ENCODE results near the gene OBSCN. TPM values are rescaled to one million over a fixed set of nuclear protein-coding genes. Genes with fewer than 3 reads are reported as not detected.
A peak's percentile ranks its signal among the peaks of the same experiment; 100 is the strongest.

The OBSCN gene
- total and polyA plus RNA-seq, 2 donors (not counting 3 experiments of a cell fraction or from before 2014, with no cell fraction given): 1.5 to 2.9 TPM

GRCh38 chr1:228276174-228276831, 68.5 kb downstream of the OBSCN start:
- dilution Hi-C loops (cut with MboI; ENCODE audit: extremely low pct_ligation_motif_present, low sequenced_read_pairs) (no loop called here), intact Hi-C loops (cut with micrococcal nuclease) (loop anchor here (2.0 to 10.0 kb wide), 4 partner anchors 39 to 181 kb away; a partner anchor contains a TSS)
- no peaks in the 10 kb centered on the region for H3K27me3 ChIP-seq (ENCODE audit: control insufficient read depth in 2 of 2, insufficient read depth in 2 of 2, low read length in 2 of 2)
- no peak overlapping the region for H3K9ac ChIP-seq (replicated peaks; ENCODE audit: extremely low read depth, insufficient read depth, low read length)
- H4K20me1 ChIP-seq (replicated peaks; ENCODE audit: control insufficient read depth, extremely low read depth, insufficient read depth, low read length): no peaks in the 10 kb centered on the region
- H3K9me3 ChIP-seq (replicated peaks; ENCODE audit: control insufficient read depth, insufficient read depth, low read length): no peaks in the 10 kb centered on the region
- ChIA-PET POLR2A (no interaction called here), CTCF (interaction anchor here (1.0 to 1.9 kb wide), 7 partner anchors 15 to 277 kb away, joined by 3 to 6 read pairs (median 3); no protein-coding TSS in a partner anchor)
- H3K27ac ChIP-seq (ENCODE audit: insufficient read depth, low read depth, low read length): no peak overlapping the region
- H3K9me1 ChIP-seq (replicated peaks; ENCODE audit: control insufficient read depth, extremely low read depth, insufficient read depth, low read length): no peaks in the 10 kb centered on the region
- H3K4me1 ChIP-seq (ENCODE audit: control insufficient read depth, extremely low read depth, insufficient read depth, low read length): peaks cover 3% of the 10 kb centered on the region
- peaks cover 0 to 2% of the 10 kb centered on the region in 2 experiments for H3K36me3 ChIP-seq (ENCODE audit: control insufficient read depth in 2 of 2, extremely low read depth in 1 of 2, insufficient read depth in 2 of 2, low read length in 2 of 2)
- TF ChIP-seq GATA2 (IDR thresholded peaks at IDR 0.05; ENCODE audit: insufficient read depth, insufficient read length, low read depth, low read length): no peak
- no peak for TF ChIP-seq MYC (IDR thresholded peaks at IDR 0.05; ENCODE audit: low read depth, low read length)
- no peak for TF ChIP-seq POLR2AphosphoS5 (IDR thresholded peaks at IDR 0.05; ENCODE audit: insufficient read depth, low read depth, low read length)
- TF ChIP-seq, protein P1, sequence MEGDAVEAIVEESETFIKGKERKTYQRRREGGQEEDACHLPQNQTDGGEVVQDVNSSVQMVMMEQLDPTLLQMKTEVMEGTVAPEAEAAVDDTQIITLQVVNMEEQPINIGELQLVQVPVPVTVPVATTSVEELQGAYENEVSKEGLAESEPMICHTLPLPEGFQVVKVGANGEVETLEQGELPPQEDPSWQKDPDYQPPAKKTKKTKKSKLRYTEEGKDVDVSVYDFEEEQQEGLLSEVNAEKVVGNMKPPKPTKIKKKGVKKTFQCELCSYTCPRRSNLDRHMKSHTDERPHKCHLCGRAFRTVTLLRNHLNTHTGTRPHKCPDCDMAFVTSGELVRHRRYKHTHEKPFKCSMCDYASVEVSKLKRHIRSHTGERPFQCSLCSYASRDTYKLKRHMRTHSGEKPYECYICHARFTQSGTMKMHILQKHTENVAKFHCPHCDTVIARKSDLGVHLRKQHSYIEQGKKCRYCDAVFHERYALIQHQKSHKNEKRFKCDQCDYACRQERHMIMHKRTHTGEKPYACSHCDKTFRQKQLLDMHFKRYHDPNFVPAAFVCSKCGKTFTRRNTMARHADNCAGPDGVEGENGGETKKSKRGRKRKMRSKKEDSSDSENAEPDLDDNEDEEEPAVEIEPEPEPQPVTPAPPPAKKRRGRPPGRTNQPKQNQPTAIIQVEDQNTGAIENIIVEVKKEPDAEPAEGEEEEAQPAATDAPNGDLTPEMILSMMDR (IDR thresholded peaks at IDR 0.05; ENCODE audit: extremely low read depth in 1 of 2, insufficient read depth in 1 of 2, low read depth in 1 of 2, low read length in 2 of 2): no peak
- no peak for TF ChIP-seq EZH2 (IDR thresholded peaks at IDR 0.05; ENCODE audit: borderline replicate concordance, low read depth, low read length, severe bottlenecking)
- no peak for TF ChIP-seq JUN (IDR thresholded peaks at IDR 0.05; ENCODE audit: borderline replicate concordance, insufficient read depth, insufficient read length, low read depth)
- no peak for TF ChIP-seq FOS (IDR thresholded peaks at IDR 0.05; ENCODE audit: borderline replicate concordance, insufficient read depth, low read length)
- TF ChIP-seq, protein P2, sequence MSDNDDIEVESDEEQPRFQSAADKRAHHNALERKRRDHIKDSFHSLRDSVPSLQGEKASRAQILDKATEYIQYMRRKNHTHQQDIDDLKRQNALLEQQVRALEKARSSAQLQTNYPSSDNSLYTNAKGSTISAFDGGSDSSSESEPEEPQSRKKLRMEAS (IDR thresholded peaks at IDR 0.05; ENCODE audit: insufficient read depth, insufficient read length): no peak
- no peak for TF ChIP-seq POLR2A (IDR thresholded peaks at IDR 0.05; ENCODE audit: low read depth, low read length)
- DNase-seq (ENCODE audit: low read depth, low spot score): peak; percentile 13
- H3K4me3 ChIP-seq (replicated peaks in 1 of 3; ENCODE audit: insufficient read depth in 1 of 3, low read depth in 1 of 3, low read length in 3 of 3): peak overlapping the region; percentile 40 to 62 (median 47)
- H3K4me2 ChIP-seq (ENCODE audit: insufficient read depth, low read length): peak overlapping the region; percentile 57
- FAIRE-seq: no peak
- no TSS peak for BruUV-seq (replicated peaks)
- peak overlapping the region; percentile 99 for H2AFZ ChIP-seq (ENCODE audit: low read depth, low read length)
- no peaks in the 10 kb centered on the region for H3K79me2 ChIP-seq (ENCODE audit: control insufficient read depth, insufficient read depth, low read length)
